GM12875 (cell line): ENCODE data around the gene SRL.

ENCODE experiments used
- H3K4me3 ChIP-seq: one replicate; pipeline ENCODE4 v1.5.1; 2011; ENCODE audit warnings: low read depth, low read length, control low read depth
- TF ChIP-seq, protein P1 (sequence below): IDR thresholded peaks from 2 replicates; pipeline ENCODE4 v1.5.1; 2011; ENCODE audit warnings: low read depth, mild to moderate bottlenecking, control low read depth, inconsistent platforms, low read length, moderate library complexity, borderline replicate concordance; ENCODE audit not compliant: insufficient read depth

SRL gene

DNA sequence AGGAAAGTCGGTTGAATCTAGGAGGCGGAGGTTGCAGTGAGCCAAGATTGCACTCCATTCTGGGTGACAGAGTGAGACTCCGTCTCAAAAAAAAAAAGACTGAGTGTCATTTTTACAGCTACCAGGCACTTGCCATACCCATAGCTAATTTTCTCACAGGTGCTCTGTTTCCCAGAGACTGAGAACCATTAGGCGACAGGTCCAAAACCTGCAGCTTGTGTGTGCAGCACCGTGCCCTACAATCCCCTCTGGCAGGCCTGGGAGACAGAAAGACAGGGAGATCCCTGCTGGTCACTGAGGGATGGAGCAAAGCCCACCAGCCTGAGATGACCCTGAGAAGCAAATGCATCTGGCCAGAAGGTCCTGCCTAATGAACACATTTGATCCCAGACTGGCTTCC, 28.2 kb upstream of the SRL start:
- H3K4me3 ChIP-seq: no peak overlapping the region

DNA sequence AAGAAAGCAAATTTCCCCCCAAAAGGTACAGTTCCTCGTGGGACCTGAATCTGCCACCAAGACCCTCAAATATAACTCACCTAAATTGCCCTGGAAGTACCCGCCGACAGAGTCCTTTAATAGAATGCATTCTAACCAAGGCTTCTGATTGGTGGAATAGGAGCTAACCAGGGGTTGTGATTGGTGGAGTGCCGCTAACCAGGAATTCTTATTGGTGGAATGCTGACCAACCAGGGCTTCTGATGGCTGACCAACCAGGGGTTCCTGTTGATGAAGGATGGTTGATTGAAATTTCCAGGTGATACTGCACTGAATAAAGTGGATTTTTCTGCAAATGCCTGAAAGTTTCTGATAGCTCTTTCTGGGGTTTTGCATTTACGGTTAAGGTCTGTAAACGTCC, 24.5 kb upstream of the SRL start:
- H3K4me3 ChIP-seq: no peak overlapping the region
- TF ChIP-seq, protein P1, sequence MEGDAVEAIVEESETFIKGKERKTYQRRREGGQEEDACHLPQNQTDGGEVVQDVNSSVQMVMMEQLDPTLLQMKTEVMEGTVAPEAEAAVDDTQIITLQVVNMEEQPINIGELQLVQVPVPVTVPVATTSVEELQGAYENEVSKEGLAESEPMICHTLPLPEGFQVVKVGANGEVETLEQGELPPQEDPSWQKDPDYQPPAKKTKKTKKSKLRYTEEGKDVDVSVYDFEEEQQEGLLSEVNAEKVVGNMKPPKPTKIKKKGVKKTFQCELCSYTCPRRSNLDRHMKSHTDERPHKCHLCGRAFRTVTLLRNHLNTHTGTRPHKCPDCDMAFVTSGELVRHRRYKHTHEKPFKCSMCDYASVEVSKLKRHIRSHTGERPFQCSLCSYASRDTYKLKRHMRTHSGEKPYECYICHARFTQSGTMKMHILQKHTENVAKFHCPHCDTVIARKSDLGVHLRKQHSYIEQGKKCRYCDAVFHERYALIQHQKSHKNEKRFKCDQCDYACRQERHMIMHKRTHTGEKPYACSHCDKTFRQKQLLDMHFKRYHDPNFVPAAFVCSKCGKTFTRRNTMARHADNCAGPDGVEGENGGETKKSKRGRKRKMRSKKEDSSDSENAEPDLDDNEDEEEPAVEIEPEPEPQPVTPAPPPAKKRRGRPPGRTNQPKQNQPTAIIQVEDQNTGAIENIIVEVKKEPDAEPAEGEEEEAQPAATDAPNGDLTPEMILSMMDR: no peak

More for the DNA sequence above, 28.2 kb upstream of the SRL start:
- TF ChIP-seq, protein P1: no peak

DNA sequence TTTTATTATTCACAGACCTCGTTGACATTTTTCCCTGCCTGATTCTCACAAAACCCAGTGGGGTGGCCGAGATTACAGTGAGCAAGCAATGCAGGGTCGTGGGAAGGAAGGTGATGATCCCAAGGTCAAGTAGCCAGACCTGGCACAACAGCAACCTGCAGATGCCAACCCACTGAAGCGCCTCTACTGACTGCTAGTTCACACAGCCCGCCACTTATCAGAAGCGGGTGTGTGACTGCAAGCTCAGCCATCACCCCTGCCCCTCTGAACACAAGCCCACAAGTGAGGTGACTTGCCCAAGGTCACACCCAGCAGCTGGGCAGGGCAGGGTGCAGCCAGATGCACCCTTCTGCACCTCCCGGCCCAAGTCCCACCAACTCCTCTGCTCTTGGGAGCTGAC, 23.8 kb upstream of the SRL start:
- H3K4me3 ChIP-seq: no peak overlapping the region
- TF ChIP-seq, protein P1: no peak

DNA sequence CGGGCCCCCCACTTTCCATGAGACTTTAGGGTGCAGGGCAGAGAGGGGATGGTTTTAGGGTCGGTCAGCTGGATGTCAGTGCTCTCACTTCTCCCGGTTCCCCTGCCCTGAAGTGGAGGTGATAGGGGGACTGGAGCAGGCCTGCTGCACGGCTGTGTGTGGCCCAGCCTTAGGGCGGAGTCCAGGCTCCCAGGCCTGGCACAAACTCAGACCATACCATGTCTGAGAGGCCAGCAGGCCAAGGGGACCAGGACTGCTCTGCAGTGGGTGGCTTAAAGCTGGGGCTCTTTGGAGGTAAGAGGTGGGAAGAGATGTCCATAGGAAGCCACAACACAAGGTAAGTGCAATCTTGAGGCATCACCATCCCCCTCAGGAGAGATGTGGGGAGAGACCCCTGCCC, 22.7 kb upstream of the SRL start:
- no peak overlapping the region for H3K4me3 ChIP-seq
- TF ChIP-seq, protein P1: no peak

DNA sequence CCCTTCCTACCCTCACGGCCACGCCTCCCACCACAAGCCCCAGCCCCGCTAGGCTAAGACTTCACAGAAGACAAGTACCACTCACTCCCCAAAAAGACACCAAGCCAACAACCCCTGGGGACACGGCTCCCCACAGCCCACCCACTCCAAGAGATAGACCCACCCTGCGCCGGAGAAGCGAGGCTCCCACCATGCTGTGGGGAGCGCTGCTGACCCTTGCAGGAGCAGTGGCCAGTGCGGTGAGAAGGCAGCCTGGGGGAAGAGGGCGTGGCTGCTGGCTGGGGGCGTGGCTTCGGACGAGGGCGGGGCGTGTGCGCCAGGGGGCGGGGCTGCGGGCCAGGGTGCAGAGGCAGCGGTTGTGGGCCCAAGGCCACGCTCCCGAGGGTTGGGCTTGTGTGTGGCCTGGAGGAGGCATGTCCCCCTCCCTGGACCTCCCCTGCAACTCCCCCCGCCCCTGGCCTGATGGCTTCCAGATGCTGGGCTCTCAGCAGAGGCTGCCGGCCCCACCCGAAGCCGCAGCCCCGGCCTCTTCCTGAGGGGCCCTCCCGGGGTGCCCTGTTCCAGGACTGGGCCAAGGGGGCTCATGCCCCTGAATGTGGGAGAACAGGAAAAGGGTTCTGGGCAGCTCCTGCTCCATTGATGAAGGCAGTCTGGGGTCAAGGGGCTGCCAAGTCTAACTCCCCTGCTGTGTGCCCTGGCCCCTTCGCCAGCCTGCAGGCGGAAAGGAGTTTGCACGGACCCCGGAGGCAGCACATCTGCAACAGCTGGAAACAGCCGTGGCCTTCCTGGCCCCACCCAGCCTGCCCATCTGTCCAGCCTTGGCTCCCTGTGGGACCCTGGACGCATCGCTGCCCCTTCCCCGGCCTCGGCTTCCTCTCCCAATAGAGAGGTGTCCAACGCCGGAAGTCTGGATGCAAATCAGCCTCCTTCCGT, 21.9 kb upstream of the SRL start:
- TF ChIP-seq, protein P1: no peak
- H3K4me3 ChIP-seq: no peak overlapping the region

DNA sequence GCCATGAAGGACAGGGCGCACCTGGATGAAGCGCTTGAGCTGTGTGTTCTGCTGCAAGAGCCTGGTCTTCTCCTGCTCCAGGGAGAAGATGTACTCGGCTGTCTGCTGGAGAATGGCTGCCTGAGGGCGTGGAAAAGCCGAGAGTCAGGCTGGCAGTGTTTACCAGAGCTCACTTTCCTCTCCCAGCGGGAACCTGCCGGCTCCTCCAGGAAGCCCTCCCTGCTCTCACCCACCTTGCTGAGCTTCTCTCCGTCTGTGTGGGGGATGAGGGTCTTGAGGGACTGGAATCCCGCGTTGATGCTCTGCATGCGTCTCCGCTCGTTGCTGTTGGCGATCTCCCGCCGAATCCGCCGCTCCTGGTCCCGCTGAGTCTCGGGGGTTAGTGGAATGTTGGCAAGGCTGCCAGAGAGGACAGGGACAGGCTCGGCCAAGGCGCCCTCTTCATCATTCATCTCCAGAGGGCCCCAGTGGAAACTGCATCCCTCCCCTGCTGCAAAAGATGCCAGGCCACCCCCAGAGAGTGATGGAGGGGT, 20.5 kb upstream of the SRL start:
- no peak overlapping the region for H3K4me3 ChIP-seq
- TF ChIP-seq, protein P1: no peak
